GM13977 (cell line): ENCODE data around the gene CNTNAP5.

Source experiments
- DNase-seq: peaks from one replicate; pipeline ENCODE4 v3.0.0; 2012; ENCODE audit warnings: low spot score
- in situ Hi-C: fragments of 300-500 bp; cut with MboI; formaldehyde crosslinking; loops from one replicate; pipeline ENCODE4 v1.12.0; 2022; ENCODE audit warnings: low sequenced_read_pairs, low pct_unique_long_range_greater_than_20kb, mixed read lengths, inconsistent platforms; ENCODE audit not compliant: unreplicated experiment
- TF ChIP-seq, protein P1 (sequence below): IDR thresholded peaks from 2 replicates; pipeline ENCODE4 v1.5.1; 2012; ENCODE audit warnings: mild to moderate bottlenecking, control low read depth; ENCODE audit not compliant: insufficient read depth; ENCODE audit errors: extremely low read depth, missing control alignments

The CNTNAP5 gene

DNA sequence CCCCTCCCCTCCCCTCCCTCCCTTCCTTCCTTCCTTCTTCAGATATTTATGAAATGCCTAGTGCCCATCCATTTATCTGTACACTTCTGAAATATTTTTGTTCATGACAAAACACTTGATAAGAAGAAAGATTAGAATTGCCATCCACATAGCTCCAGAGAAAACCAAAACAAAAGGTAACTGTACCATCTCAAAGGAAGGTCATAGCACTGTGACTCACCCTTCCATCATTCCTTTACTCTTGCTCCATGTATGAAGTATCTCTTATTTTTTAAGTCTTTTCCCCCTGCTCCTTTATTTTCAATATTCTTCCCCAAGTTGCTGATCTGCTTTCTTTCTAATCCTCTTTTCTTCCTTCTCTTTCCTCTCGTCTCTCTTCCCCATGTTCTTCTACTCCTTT lies 9.9 kb downstream of the CNTNAP5 start:
- TF ChIP-seq, protein P1, sequence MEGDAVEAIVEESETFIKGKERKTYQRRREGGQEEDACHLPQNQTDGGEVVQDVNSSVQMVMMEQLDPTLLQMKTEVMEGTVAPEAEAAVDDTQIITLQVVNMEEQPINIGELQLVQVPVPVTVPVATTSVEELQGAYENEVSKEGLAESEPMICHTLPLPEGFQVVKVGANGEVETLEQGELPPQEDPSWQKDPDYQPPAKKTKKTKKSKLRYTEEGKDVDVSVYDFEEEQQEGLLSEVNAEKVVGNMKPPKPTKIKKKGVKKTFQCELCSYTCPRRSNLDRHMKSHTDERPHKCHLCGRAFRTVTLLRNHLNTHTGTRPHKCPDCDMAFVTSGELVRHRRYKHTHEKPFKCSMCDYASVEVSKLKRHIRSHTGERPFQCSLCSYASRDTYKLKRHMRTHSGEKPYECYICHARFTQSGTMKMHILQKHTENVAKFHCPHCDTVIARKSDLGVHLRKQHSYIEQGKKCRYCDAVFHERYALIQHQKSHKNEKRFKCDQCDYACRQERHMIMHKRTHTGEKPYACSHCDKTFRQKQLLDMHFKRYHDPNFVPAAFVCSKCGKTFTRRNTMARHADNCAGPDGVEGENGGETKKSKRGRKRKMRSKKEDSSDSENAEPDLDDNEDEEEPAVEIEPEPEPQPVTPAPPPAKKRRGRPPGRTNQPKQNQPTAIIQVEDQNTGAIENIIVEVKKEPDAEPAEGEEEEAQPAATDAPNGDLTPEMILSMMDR: no peak
- in situ Hi-C loops: no loop called here
- DNase-seq: no peak

DNA sequence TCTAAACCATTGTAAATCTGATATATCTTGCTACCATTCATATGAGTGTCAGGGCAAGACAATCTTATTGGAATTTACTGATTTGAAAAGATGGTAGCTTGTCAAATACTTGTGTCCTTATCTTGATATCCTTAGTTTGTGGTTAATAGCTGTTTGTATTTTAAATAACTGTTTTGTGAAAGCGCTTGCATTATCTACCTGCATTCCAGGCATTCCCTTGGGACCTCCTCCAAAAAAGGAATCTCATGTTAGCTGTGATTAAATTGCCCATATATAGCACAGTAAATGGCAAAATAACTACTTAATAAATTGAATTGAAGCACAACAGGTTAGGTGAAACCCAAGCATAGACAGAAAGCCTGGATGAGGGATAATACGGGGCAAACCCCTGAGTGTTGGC lies 13.9 kb downstream of the CNTNAP5 start:
- TF ChIP-seq, protein P1: no peak
- in situ Hi-C loops: no loop called here
- no peak for DNase-seq

DNA sequence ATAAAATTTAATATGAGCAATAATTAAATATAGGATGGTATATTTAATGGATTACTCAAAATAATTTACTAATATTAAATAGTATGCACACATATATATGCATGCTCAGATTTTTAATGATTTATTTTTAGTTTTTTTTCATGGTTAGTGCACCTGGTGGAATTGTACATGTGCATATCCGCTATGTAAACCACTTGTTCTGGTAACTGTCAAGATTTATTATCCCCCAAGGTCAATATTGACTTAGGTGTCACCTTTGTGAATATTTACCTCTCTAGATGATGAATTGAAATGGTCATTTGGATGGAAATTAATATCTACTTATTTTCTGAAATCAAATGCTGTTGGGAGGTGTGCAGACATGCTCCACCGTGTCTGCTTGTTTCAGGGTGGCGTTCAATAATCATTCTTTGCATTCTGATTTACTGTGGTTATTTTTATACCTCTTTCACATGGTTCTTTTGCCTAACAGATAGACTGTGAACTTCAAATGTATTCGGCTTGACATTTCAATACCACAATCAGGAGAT lies 14.7 kb downstream of the CNTNAP5 start:
- in situ Hi-C loops: no loop called here
- DNase-seq: no peak
- TF ChIP-seq, protein P1: no peak

DNA sequence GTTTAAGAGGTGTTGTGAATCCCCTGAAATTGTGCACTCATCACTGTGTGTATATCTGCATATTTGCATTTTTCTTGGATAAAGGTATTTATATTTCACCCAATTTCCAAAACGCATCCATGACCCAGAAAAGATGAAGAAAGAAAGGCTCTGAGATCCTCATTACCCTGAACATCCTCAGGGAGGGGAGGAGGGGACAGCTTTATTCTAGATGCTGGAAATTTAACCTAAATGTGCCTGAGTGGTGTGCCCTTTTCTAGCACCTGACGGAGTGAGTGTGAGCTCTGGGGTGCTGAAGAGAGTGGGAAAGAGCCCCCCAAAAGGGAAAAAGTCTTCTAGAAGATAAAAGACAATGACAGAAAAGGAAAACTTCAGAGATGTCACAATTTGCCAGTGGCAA lies 20.8 kb downstream of the CNTNAP5 start:
- in situ Hi-C loops: no loop called here
- TF ChIP-seq, protein P1: no peak
- no peak for DNase-seq

DNA sequence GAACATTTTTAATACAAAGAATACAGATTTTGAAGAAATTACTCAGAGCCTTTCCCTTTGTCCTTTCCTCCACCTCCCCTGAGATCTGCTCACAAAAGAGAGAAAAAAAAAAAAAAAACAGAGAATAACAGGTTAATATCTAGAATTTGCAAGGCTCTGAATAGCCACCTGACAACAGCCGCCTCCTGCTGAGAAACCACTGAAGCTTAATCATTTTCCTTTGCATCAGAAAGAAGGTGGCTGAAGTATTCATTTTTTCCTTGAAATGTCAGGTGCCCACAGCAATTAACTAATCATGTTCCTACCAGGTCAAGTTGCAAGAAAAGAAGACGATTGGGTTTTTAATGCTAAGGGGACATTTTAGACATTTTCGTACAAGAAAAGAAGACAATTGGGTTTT lies 21.2 kb downstream of the CNTNAP5 start:
- TF ChIP-seq, protein P1: no peak
- DNase-seq: no peak
- in situ Hi-C loops: no loop called here

DNA sequence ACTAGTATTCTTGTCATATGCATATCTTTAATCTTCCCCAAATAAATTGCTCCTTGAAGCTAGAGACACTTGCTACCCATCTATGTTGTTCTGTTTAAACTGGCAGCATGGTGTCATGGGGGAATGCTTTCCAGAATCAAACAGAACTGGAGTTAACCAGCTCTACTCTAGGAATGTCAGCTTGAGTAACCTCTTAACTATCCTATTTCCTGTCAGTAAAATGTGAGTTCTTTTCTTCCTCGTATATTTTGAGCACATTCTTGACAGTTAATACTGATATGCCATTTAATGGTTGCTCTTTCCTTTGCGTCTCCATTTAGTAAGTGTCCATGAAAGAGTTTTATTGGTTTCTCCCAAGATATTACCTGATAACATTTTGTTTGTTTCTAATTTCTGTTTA lies 23.0 kb downstream of the CNTNAP5 start:
- TF ChIP-seq, protein P1: no peak
- no peak for DNase-seq
- in situ Hi-C loops: no loop called here

GRCh38 chr2:124048664-124049063 lies 23.6 kb downstream of the CNTNAP5 start:
- in situ Hi-C loops: no loop called here
- TF ChIP-seq, protein P1: no peak
- DNase-seq: no peak
